GM12891 (cell line): ENCODE results near the gene SVOP.
A peak's percentile ranks its signal among the peaks of the same experiment; 100 is the strongest.

Experiments used
- DNase-seq: peaks from one replicate; pipeline ENCODE4 v3.0.0; 2011; ENCODE audit warnings: low spot score; ENCODE audit not compliant: insufficient read length
- FAIRE-seq: peaks from 2 replicates; lab custom pipeline; 2011; peaks lifted over from hg19 to GRCh38; lab: Jason Lieb, UNC
- PAX5 ChIP-seq: IDR thresholded peaks from 2 replicates; pipeline ENCODE4 v1.6.1; 2011; ENCODE audit warnings: low read length, moderate library complexity, mild to moderate bottlenecking; ENCODE audit not compliant: insufficient read depth, severe bottlenecking
- POLR2A ChIP-seq: IDR thresholded peaks from 2 replicates; pipeline ENCODE4 v1.6.1; 2011; ENCODE audit warnings: low read depth, low read length, control low read depth
- POLR2AphosphoS5 ChIP-seq: IDR thresholded peaks from 2 replicates; pipeline ENCODE4 v1.6.1; 2011; ENCODE audit warnings: low read depth, low read length, control low read depth
- POU2F2 ChIP-seq: IDR thresholded peaks from 2 replicates; pipeline ENCODE4 v1.6.1; 2011; ENCODE audit warnings: low read depth, mild to moderate bottlenecking, control low read depth, low read length, moderate library complexity
- SPI1 ChIP-seq: IDR thresholded peaks from 2 replicates; pipeline ENCODE4 v1.6.1; 2011; ENCODE audit warnings: low read depth, low read length, control low read depth
- TAF1 ChIP-seq: IDR thresholded peaks from 2 replicates; pipeline ENCODE4 v1.6.1; 2011; ENCODE audit warnings: low read depth, low read length, control low read depth

The SVOP gene

GRCh38 chr12:108895220-108895802 lies 125.6 kb downstream of the SVOP start:
- DNase-seq (no peak), FAIRE-seq (peak; percentile 87)
- TF ChIP-seq SPI1 (no peak), POLR2A (no peak), POU2F2 (no peak), PAX5 (no peak)

- TF ChIP-seq SPI1: no peak
- TF ChIP-seq PAX5: no peak
- no peak for TF ChIP-seq POLR2A
- TF ChIP-seq TAF1: no peak
- no peak for FAIRE-seq
- no peak for DNase-seq
Measured at GRCh38 chr12:108890208-108890607, 130.7 kb downstream of the SVOP start.

GRCh38 chr12:108888031-108888430 lies 132.8 kb downstream of the SVOP start:
- no peak for FAIRE-seq
- no peak for TF ChIP-seq SPI1
- DNase-seq: no peak

- DNase-seq (no peak), FAIRE-seq (no peak)
- no peak for TF ChIP-seq TAF1
- TF ChIP-seq POLR2AphosphoS5: no peak
- no peak for TF ChIP-seq POLR2A
- no peak for TF ChIP-seq SPI1
- TF ChIP-seq PAX5: no peak
- TF ChIP-seq POU2F2: no peak
Measured at GRCh38 chr12:108886873-108887629, 133.8 kb downstream of the SVOP start.

GRCh38 chr12:108884116-108885012 lies 136.5 kb downstream of the SVOP start:
- DNase-seq (peak; percentile 55), FAIRE-seq (peak; percentile 92)
- TF ChIP-seq SPI1 (no peak), TAF1 (no peak), POLR2AphosphoS5 (no peak), POLR2A (no peak), PAX5 (no peak), POU2F2 (no peak)

GRCh38 chr12:108881953-108882352 lies 138.9 kb downstream of the SVOP start:
- DNase-seq: no peak
- FAIRE-seq: no peak
- TF ChIP-seq PAX5: no peak
- TF ChIP-seq POLR2A: no peak
- no peak for TF ChIP-seq TAF1
- TF ChIP-seq SPI1: no peak
- TF ChIP-seq POLR2AphosphoS5: no peak
- no peak for TF ChIP-seq POU2F2

- TF ChIP-seq TAF1: no peak
- no peak for TF ChIP-seq POLR2A
- TF ChIP-seq PAX5: no peak
- no peak for TF ChIP-seq SPI1
- no peak for TF ChIP-seq POLR2AphosphoS5
- TF ChIP-seq POU2F2: no peak
- DNase-seq: no peak
- no peak for FAIRE-seq
Measured at GRCh38 chr12:108879615-108880254, 141.1 kb downstream of the SVOP start, which contains the start of gene DAO. TSS of gene DAO (plus strand) at chr12:108880092. CDS start at chr12:108885007, 4,915 bp downstream.

GRCh38 chr12:108876550-108876949 lies 144.3 kb downstream of the SVOP start:
- DNase-seq (no peak), FAIRE-seq (no peak)
- TF ChIP-seq SPI1: no peak
- TF ChIP-seq POLR2AphosphoS5: no peak
- no peak for TF ChIP-seq PAX5
- no peak for TF ChIP-seq POU2F2
- no peak for TF ChIP-seq POLR2A
- TF ChIP-seq TAF1: no peak

GRCh38 chr12:108875682-108876361 lies 145.0 kb downstream of the SVOP start:
- no peak for DNase-seq
- TF ChIP-seq POU2F2: no peak
- no peak for TF ChIP-seq POLR2AphosphoS5
- TF ChIP-seq PAX5: no peak
- no peak for TF ChIP-seq TAF1
- TF ChIP-seq POLR2A: no peak
- no peak for TF ChIP-seq SPI1
- no peak for FAIRE-seq
